GM12892 (cell line): Measurements from ENCODE around the gene PSMG4.

Source experiments
- POLR2A ChIP-seq: IDR thresholded peaks from 2 replicates; pipeline ENCODE4 v1.6.1; 2011; ENCODE audit warnings: low read depth, low read length, control low read depth
- POLR2AphosphoS5 ChIP-seq: IDR thresholded peaks from 2 replicates; pipeline ENCODE4 v1.6.1; 2011; ENCODE audit warnings: low read depth, low read length, control low read depth
- TAF1 ChIP-seq: IDR thresholded peaks from 2 replicates; pipeline ENCODE4 v1.6.1; 2011; ENCODE audit warnings: low read depth, mild to moderate bottlenecking, control low read depth, low read length, borderline replicate concordance

DNA sequence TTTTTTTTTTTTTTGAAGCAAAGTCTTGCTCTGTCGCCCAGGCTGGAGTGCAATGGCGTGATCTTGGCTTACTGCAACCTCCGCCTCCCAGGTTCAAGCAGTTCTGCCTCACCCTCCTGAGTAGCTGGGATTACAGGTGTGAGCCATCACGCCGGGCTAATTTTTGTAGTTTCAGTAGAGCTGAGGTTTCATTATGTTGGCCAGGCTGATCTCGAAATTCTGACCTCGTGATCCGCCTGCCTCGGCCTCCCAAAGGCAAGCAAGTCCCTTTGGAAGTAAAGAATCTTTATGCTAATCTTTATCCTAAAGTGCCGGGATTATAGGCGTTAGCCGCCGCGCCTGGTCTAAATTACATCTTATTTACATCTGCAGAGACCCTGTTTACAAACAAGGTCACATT is 1.5 kb downstream of the PSMG4 start:
- TF ChIP-seq POLR2AphosphoS5: no peak
- no peak for TF ChIP-seq POLR2A
- no peak for TF ChIP-seq TAF1
